Measurements from ENCODE around the gene EIF3F.

The EIF3F gene

DNA sequence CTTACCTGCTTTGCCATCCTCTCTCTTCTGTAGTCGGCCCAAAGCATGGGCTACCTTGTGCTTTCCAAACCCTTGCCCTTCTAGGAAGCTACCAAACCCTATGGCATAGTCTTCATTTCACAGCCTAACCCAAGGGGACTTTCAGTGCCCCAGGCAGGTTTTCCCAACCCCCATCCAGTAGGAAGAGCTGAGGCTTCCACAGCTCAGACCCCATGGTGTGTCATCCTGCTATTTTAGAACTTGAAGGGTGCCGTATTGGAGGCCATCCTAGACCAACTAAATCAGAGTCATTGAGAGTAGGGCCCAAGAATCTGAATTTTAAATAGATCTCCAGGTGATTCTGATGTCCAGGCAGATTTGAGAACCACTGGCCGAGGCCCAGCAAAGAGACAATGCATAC, 61.9 kb downstream of the EIF3F start:
- H3K27ac ChIP-seq (ENCODE audit: low read length), result no peak overlapping the region
- no peaks in the 10 kb centered on the region for H3K36me3 ChIP-seq (ENCODE audit: insufficient read depth, low read length)
- H3K4me2 ChIP-seq (ENCODE audit: insufficient read depth, low read length), result no peak overlapping the region
- H2AFZ ChIP-seq (ENCODE audit: low read depth, low read length), result no peak overlapping the region
- TF ChIP-seq EZH2 (IDR thresholded peaks at IDR 0.05; ENCODE audit: borderline replicate concordance, low read depth, low read length, severe bottlenecking) (no peak), CTCF (IDR thresholded peaks at IDR 0.05; ENCODE audit: borderline replicate concordance, extremely low read depth, low read length, poor library complexity, severe bottlenecking) (no peak)
- no peaks in the 10 kb centered on the region for H3K4me1 ChIP-seq (ENCODE audit: insufficient read depth, low read length)
- no peak overlapping the region for H3K9ac ChIP-seq (ENCODE audit: low read depth, low read length)
- H4K20me1 ChIP-seq (ENCODE audit: insufficient read depth, low read length), result no peaks in the 10 kb centered on the region
- H3K9me3 ChIP-seq (ENCODE audit: insufficient read depth, low read length, severe bottlenecking), result no peaks in the 10 kb centered on the region
- peaks cover 16% of the 10 kb centered on the region for H3K27me3 ChIP-seq (ENCODE audit: insufficient read depth, low read length, poor library complexity)
- ATAC-seq (ENCODE audit: insufficient read depth, low read depth), result no peak
- H3K79me2 ChIP-seq (ENCODE audit: insufficient read depth, low read length), result no peaks in the 10 kb centered on the region
- no peak overlapping the region for H3K4me3 ChIP-seq (ENCODE audit: low read depth in 1 of 2, low read length in 2 of 2)
- no peak for DNase-seq

Measured in DND-41 (cell line).